DOHH2 (cell line): ENCODE data around the gene CD74.

Experiments used
- H3F3A ChIP-seq: fragments of 200-600 bp; sonication (generic), shearing (Covaris generic); 2 replicates; pipeline ENCODE4 v1.6.0; 2016; ENCODE audit warnings: antibody characterized with exemption, mild to moderate bottlenecking; ENCODE audit not compliant: control insufficient read depth, insufficient read depth
- H3K27ac ChIP-seq: fragments of 200-600 bp; sonication (generic); 2 replicates; pipeline ENCODE4 v1.5.1; 2014; ENCODE audit warnings: low read depth, mild to moderate bottlenecking, low read length, moderate library complexity
- H3K27me3 ChIP-seq: fragments of 200-600 bp; sonication (generic); 2 replicates; pipeline ENCODE4 v1.6.1; 2014; ENCODE audit warnings: mild to moderate bottlenecking, low read length, mixed read lengths; ENCODE audit not compliant: control insufficient read depth
- H3K36me3 ChIP-seq: fragments of 200-600 bp; sonication (generic); 2 replicates; pipeline ENCODE4 v1.6.1; 2014; ENCODE audit warnings: mild to moderate bottlenecking, low read length, moderate library complexity, mixed read lengths; ENCODE audit not compliant: control insufficient read depth
- H3K4me1 ChIP-seq: fragments of 200-600 bp; sonication (generic); 2 replicates; pipeline ENCODE4 v1.6.1; 2014; ENCODE audit warnings: mild to moderate bottlenecking, low read length, mixed read lengths; ENCODE audit not compliant: control insufficient read depth
- H3K4me2 ChIP-seq: fragments of 200-600 bp; sonication (generic); 2 replicates; pipeline ENCODE4 v1.6.0; 2014; ENCODE audit warnings: mild to moderate bottlenecking, low read length, moderate library complexity
- H3K4me3 ChIP-seq: fragments of 200-600 bp; sonication (generic); 2 replicates; pipeline ENCODE4 v1.5.1; 2014; ENCODE audit warnings: mild to moderate bottlenecking, low read length, mixed read lengths
- H3K79me2 ChIP-seq: fragments of 200-600 bp; sonication (generic); 2 replicates; pipeline ENCODE4 v1.6.1; 2014; ENCODE audit warnings: mild to moderate bottlenecking, low read length, mixed read lengths; ENCODE audit not compliant: control insufficient read depth
- H3K9me2 ChIP-seq: fragments of 200-600 bp; sonication (generic); replicated peaks from 2 replicates; pipeline ENCODE4 v1.6.1; 2014; ENCODE audit warnings: mild to moderate bottlenecking, low read length, mixed read lengths; ENCODE audit not compliant: control insufficient read depth
- H3K9me3 ChIP-seq: fragments of 200-600 bp; sonication (generic); 2 replicates; pipeline ENCODE4 v1.6.1; 2014; ENCODE audit warnings: antibody characterized with exemption, low read length, mixed read lengths; ENCODE audit not compliant: control insufficient read depth, insufficient read depth
- H4K20me1 ChIP-seq: fragments of 200-600 bp; sonication (generic); 2 replicates; pipeline ENCODE4 v1.6.0; 2014; ENCODE audit warnings: low read depth, mild to moderate bottlenecking, antibody characterized with exemption, low read length, moderate library complexity; ENCODE audit not compliant: control insufficient read depth, insufficient read depth
- EZH2phosphoT487 ChIP-seq: fragments of 200-600 bp; sonication (generic); IDR thresholded peaks from 2 replicates; pipeline ENCODE4 v1.6.1; 2017; ENCODE audit warnings: borderline replicate concordance, mild to moderate bottlenecking, antibody characterized with exemption, low read length, moderate library complexity, mixed read lengths
- TF ChIP-seq, protein P1 (sequence below): fragments of 200-600 bp; sonication (generic); IDR thresholded peaks from one replicate; pipeline ENCODE4 v1.5.1; 2014; ENCODE audit warnings: antibody characterized with exemption, mild to moderate bottlenecking, low read depth, low read length; ENCODE audit not compliant: poor library complexity, severe bottlenecking

CD74 gene

DNA sequence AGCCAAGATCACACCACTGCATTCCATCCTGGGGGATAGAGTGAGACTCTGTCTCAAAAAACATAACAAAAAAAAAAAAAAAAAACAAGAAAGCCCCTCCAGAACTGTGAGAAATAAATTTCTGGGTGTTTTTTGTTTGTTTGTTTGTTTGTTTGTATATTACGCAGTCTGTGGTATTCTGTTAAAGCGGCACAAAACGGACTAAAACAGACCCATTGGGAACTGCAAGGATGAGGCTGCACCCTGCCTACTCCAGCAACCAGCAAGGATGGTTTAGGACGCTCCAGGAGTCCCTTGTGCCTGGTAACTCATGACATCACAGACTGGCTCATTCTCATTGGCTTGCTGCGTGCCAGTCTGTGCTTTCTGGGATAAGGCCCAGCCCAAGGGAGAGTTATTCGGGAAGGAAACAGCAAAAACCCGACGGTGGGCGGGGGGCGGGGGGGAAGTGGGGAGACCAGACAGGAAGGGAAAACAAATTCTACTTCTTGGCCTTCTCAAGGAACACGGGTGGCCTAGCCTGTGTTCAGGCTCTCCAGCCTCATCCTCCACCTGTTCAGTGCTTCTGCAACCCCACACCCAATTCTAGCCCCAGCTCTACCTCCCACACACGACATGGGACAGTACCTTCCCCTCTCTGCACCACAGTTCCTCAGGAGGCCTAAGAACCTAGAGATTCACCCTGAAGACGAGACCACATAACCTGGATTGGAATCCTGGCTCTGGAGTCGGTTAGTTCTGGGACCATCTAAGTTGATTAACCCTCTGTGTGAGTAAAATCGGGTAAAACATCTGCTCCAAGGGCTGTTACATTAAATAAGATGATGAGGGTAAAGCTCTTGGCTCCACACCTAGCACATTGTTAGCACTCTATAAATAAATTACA, 2.8 kb downstream of the CD74 start:
- H3K27ac ChIP-seq = peak overlapping the region; percentile 98
- no peaks in the 10 kb centered on the region for H3K9me2 ChIP-seq
- H3K79me2 ChIP-seq = peaks cover 78% of the 10 kb centered on the region
- peaks cover 53% of the 10 kb centered on the region for H3F3A ChIP-seq
- H3K4me3 ChIP-seq = peak overlapping the region; percentile 96
- H3K9me3 ChIP-seq = no peaks in the 10 kb centered on the region
- H4K20me1 ChIP-seq = peaks cover 27% of the 10 kb centered on the region; the same call in 1 of the 2 replicates
- peaks cover 68% of the 10 kb centered on the region for H3K4me1 ChIP-seq
- peak overlapping the region; percentile 98 for H3K4me2 ChIP-seq
- peaks cover 75% of the 10 kb centered on the region for H3K36me3 ChIP-seq
- H3K27me3 ChIP-seq = no peaks in the 10 kb centered on the region
- TF ChIP-seq, protein P1, sequence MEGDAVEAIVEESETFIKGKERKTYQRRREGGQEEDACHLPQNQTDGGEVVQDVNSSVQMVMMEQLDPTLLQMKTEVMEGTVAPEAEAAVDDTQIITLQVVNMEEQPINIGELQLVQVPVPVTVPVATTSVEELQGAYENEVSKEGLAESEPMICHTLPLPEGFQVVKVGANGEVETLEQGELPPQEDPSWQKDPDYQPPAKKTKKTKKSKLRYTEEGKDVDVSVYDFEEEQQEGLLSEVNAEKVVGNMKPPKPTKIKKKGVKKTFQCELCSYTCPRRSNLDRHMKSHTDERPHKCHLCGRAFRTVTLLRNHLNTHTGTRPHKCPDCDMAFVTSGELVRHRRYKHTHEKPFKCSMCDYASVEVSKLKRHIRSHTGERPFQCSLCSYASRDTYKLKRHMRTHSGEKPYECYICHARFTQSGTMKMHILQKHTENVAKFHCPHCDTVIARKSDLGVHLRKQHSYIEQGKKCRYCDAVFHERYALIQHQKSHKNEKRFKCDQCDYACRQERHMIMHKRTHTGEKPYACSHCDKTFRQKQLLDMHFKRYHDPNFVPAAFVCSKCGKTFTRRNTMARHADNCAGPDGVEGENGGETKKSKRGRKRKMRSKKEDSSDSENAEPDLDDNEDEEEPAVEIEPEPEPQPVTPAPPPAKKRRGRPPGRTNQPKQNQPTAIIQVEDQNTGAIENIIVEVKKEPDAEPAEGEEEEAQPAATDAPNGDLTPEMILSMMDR = no peak
- TF ChIP-seq EZH2phosphoT487 = no peak

DNA sequence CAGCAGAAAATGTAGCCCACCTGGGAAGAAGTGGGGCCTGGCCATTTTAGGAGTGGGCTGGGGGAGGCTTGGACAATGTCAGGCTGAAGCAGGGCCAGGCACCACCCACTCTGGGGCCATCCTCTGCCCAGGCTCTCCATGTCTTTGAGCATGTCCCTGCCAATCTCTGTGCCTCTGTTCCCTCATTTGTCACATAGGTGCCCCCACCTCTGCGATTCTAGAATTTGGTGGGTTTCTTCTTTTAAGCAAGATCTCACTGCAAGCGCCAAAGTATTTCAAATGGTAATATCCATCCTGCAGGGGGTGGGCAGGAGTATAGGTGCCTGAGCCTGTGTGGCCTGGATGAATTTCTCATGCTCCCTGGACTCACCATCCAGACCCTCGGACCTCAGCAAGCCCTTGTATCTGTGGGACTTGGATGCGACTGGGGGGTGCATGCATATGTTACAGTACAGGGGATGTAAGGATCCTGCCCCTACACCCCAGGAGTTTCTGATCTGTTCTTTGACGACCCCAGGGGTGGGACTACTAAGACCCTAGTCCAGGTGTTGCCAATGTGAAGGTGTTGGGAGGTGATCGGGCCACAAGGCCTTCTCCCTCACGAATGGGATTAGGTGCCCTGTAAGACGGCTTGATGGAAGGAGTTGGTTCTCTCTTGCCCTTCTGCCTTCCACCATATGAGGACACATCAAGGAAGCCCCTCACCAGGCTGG, 4.3 kb downstream of the CD74 start:
- TF ChIP-seq, protein P1 = no peak
- no peak for TF ChIP-seq EZH2phosphoT487
- no peaks in the 10 kb centered on the region for H3K9me2 ChIP-seq
- peaks cover 53% of the 10 kb centered on the region for H3K4me1 ChIP-seq
- H3K9me3 ChIP-seq = no peaks in the 10 kb centered on the region
- peak overlapping the region; percentile 98 for H3K27ac ChIP-seq
- H3K27me3 ChIP-seq = no peaks in the 10 kb centered on the region
- H3K36me3 ChIP-seq = peaks cover 90% of the 10 kb centered on the region
- H3F3A ChIP-seq = peaks cover 60% of the 10 kb centered on the region
- H4K20me1 ChIP-seq = peaks cover 27% of the 10 kb centered on the region; the same call in 1 of the 2 replicates
- H3K4me2 ChIP-seq = peak overlapping the region; percentile 98
- H3K79me2 ChIP-seq = peaks cover 72% of the 10 kb centered on the region
- H3K4me3 ChIP-seq = peak overlapping the region; percentile 96

DNA sequence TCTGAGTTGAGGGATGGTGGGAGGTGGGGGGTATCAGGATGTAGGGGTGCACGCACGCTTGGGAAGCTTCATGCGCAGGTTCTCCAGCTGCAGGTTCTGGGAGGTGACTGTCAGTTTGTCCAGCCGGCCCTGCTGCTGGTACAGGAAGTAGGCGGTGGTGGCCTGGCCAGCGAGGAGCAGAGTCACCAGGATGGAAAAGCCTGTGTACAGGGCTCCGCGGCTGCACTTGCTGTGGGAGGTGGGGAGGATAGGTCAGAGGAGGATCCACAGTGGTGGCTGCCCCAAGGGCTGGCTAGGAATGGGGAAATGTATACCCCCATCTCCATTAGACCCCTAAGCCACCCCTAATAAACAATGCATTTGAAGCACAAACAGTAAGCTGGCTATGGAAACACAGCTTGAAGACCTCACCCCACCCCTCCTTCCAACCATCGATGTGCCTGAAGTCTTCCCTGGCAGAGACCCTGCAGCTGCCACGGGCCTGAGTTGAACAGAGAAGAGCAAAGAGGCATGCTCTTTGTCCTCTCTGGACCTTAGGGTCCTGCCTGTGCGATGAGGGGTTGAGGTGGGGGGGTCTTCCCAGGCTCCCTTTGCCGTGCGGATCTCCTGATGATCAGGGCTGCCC, 5.5 kb downstream of the CD74 start:
- H3K79me2 ChIP-seq = peaks cover 61% of the 10 kb centered on the region
- peaks cover 27% of the 10 kb centered on the region; the same call in 1 of the 2 replicates for H4K20me1 ChIP-seq
- TF ChIP-seq, protein P1 = no peak
- no peak for TF ChIP-seq EZH2phosphoT487
- H3K4me1 ChIP-seq = peaks cover 50% of the 10 kb centered on the region
- no peaks in the 10 kb centered on the region for H3K27me3 ChIP-seq
- H3K27ac ChIP-seq = peak overlapping the region; percentile 98; the same call in 1 of the 2 replicates
- no peaks in the 10 kb centered on the region for H3K9me3 ChIP-seq
- peak overlapping the region; percentile 16; the same call in 1 of the 2 replicates for H3K4me2 ChIP-seq
- H3F3A ChIP-seq = peaks cover 64% of the 10 kb centered on the region
- no peak overlapping the region for H3K4me3 ChIP-seq
- peaks cover 98% of the 10 kb centered on the region for H3K36me3 ChIP-seq
- no peaks in the 10 kb centered on the region for H3K9me2 ChIP-seq
